GM18873 (cell line): ENCODE measurements around the gene NEURL4.

Source experiments
- ATAC-seq: cut with Tn5 transposase; IDR thresholded peaks from one replicate; pipeline ENCODE4 v1.9.1; 2021; ENCODE audit warnings: mild to moderate bottlenecking, moderate library complexity, moderate number of reproducible peaks; ENCODE audit not compliant: unreplicated experiment, low FRiP score

Gene NEURL4

DNA sequence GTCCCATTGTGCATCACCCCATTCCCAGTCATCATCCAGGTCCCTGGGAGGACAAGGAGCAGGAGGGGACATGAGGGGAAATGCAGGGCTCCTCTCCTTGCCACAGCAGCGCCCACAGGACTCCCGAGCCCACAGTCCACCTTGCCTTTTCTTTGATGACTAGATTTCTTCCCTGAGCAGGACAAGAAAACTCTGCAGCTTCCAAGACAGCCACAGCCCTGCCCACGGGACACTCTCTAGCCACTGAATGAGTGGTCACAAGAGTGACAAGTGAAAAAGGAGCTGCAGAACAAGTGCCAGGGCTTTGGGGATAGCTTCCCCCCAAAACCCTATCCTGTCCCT lies 4.7 kb downstream of the NEURL4 start:
- no peak for ATAC-seq

DNA sequence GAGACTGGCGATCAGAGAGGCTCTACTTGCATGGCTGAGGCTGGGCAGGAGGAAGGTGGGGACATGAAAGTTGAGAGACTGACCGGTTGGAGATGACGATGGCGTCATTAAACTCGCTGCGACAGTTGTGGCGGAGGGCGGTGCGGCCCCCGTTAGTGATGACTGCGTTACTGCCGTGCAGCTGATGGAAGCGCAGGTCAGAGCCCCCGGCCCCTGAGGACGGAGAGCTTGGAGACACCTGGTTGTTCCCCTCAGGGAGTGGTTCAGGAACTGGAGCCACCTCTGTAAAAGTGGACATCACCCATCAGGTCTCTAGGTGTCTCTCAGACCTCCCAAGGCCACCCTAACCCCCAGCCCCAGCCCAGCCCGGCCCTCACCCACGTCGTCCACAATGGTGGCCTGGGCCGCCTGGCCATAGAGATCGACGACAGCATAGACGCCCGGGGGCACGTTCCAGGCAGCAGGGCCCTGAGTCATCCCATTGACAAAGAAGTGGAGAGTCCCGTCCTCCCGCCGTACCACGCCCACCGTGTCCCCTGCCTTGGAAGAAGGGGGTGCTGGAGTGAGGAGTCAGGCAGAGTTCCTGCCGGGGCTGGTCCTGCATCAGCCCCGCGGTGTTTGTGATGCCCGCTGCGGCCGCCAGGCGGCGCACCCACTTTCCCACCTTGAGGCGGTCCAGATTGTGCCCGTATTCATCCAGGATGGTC lies 5.3 kb downstream of the NEURL4 start:
- ATAC-seq, result no peak

DNA sequence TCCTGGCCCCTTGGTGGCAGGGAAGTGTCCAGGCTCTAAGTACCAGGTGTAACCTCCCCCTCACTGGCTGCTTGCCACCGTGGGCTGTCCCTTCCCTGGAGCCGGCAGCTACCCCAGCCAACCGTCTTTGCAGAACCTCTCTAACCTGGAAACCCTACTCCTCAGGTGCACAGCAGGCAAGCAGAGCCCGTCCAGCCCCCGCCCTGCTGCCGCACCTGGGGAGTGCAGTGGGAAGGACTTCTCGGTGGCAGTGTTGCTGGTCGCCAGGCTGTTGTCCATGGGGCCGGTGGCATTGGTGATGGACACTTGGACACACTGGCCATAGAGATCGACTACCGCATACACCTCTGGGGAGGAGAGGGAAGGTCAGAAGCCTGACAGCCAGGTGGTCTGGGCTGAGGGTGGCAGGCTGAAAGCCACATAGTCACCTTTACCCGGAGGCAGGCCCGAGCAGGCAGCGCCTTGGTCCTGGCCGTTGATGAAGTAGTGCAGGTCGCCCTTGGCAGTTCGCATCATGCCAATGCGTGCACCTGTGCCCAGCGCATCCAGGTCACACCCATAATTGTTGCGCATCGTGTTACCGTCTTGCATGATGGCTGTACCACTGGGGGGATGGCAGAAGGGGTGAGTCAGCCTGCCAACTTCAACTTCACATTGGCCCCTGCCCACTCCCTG lies 6.5 kb downstream of the NEURL4 start:
- no peak for ATAC-seq

DNA sequence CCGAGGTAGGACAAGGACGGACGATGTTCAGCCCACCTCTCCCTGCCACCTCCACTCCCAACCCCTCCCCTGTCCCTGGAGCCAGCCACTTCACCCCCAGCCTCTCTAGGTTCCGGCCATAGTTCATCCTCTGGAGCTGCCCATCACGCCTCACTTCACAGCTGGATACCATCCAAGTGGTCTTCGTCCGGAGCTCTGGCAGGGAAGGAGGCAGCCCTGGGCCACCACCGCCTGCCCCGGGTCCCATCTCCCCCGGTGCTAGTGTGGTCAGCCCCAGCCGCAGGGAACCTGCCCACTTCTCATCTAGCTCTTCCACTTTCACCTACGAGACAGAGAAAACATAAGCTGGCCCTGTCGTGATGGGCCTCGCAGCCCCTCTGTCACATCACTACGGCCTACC lies 7.7 kb downstream of the NEURL4 start:
- ATAC-seq, result no peak

DNA sequence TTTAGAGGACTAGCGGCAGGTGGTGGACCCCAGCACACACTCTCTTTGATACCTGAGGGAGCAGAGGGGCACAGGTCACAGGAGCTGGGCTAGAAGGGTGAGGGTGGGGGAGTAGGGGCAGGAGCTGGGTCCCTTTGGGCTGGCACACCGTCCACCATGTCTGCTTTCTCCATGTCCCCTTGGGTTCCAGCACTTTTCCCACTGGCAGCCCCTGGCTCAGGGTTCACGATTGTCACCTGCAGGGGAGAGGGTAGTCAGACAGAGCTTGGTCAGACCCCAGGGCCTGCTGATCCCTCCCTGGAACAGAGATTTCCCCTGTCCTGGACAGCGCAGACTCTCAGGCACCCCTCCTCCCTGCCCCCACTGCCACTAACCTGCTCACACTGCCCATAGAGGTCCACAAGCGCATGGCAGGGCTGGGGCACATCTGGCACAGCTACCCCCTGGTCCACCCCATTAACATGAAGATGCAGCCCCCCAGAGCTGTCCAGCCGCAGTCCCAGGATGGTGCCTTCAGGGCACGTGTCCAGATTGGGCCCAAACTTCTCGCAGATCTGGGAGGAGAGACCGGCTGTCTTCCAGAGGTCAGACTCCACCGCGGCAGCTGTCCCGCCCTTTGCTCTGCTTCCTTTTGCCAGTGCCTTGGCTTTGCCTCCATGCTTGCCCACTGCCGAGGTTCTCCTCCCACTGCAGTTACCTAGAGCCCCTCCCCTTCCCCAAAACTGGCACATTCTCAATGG lies 10.8 kb downstream of the NEURL4 start:
- ATAC-seq, result no peak

DNA sequence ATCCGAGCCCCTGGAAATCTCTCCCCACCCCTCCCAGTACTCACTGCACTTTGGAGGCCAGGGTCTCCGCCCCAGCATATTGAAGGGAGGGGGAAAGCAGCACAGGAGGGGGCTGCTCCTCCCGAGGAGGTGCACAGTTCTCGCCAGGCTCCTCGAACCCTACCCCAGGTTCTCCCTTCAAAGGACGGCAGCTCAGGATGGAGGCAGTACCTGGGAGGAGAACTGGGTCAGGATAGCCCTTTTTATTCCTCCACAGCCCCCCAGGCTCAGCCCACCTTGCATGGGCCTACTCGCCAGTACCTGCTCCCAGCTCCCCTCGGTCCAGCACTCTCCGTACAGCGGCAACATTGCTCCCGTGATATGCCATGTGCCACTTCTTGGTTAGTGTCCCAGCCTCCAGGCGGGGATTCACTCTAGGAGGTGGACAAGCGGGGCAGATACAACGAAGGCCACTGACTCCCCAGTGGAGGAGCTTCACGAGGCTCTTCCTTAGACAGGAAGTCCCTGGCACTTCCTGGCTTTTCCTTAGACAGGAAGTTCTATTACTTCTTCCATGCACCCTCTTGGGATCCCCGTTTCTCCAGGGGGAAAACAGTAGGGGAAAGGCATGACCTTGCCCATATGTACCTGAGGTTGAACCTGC lies 11.9 kb downstream of the NEURL4 start:
- ATAC-seq, result no peak

DNA sequence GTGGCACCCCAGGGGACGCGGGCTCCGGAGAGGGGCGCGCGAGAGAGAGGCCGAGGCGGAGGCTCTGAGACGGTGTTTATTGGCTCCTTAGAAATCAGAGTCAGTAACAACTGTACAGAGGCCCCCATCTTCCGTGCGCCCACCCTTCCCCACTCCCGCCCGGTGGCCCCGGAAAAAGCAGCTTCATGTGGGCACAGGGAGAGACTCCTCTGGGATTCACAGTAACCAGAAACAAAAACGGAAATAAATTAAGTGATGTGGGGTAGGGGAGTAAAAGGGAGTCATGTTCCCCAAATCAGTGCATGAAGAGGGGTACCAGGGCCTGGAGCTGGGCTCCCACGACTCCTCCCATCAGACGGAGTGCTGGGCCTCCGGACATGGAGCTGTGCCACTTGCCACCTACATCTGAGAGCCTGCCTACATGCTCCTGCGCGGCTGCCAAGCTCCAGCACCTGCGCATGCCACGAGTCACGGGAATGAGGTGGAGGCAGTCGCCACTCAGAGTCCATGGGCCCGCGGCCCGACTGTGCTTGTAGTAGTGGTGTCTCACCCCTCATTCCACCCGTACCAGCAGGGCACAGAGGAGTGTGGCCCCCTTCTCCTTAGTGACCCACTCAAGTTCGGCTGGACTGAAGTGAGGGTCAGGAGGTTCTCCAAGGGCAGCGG lies 13.4 kb downstream of the NEURL4 start:
- ATAC-seq, result peak; percentile 5

DNA sequence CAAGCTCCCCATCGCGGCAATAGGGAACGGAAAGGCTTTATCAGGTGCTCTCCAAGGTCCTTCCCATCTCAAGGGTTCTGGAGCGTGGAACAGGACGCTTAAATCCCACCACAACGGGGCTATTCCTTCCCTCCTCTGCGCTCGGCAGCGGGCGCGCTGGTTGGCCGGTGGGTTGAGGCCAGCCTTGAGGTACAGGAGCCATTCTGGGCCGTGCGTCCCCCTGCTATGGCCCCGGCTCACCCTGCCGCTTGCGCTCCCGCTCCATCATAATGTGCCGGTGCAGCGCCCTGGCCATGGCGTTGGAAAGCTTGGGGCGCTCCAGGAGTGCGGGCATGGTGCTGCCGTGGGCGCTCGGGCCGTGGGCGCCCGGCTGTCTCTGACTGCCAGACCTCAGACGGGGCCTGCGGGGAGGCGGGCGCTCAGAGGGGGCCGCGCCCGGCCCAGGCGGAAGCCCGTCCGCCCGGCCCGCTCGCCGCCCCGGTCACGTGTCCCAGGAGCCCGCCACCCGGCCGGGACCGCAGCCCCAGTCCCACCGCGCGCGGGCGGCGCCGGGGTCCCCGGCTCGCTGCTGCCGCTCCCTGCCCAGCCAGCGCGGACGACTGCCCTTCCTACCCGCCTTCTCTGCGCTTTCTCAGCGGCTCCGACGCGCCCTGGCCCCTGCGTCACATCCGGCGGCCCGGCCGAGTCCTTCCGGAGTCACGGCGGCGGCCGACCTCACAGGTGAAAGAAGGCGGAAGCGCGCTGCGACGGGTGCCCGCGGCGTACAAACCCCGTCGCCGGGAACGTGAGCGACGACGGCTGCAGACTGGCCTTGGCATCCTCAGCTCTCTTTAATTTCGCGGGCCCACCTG lies 14.2 kb downstream of the NEURL4 start, which contains the start of gene GPS2:
TSS of gene GPS2 (minus strand) at position 642 of the 851 bp plus-strand sequence. CDS start at position 334, 308 bp downstream.
- ATAC-seq, result peak; percentile 41

DNA sequence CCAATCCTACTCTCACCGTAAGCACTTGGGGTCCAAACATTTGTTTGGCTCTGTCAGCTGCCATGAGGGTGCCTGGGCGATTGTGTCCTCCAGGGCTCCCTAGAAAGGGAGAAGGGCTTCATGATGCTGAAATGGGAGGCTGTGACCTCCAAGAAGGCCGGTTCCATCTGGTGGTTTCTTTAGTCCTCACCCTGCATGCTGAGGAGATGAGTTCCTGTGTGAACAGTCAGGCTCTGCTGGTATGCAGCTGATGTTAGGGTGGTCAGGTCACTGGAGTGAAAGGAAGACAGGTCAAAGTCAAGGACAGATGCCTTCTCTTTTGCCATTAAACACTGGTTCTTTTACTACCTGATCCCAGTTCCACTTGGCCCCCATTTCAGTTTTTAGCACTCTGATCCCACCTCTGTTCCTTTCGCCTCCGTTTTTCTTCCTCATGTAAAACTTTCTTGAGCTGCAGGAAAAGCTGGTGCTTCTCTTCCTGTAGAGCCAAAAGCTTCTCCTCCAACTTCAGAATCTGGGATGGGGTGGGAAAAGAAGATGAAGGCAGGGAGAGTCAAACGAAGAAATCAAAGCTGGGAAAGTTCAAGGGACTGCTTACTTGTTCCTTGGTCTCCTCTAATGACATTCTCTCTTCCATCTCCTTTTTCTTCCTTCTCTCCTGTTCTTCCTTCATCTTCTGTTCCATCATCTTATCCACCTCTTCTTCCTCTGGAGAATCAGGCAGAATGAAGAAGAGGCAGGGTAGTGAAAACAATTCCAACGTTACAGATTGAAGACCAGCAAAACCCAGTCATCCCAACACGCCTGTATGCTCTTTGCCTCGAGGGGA lies 15.0 kb downstream of the NEURL4 start:
- ATAC-seq, result no peak

DNA sequence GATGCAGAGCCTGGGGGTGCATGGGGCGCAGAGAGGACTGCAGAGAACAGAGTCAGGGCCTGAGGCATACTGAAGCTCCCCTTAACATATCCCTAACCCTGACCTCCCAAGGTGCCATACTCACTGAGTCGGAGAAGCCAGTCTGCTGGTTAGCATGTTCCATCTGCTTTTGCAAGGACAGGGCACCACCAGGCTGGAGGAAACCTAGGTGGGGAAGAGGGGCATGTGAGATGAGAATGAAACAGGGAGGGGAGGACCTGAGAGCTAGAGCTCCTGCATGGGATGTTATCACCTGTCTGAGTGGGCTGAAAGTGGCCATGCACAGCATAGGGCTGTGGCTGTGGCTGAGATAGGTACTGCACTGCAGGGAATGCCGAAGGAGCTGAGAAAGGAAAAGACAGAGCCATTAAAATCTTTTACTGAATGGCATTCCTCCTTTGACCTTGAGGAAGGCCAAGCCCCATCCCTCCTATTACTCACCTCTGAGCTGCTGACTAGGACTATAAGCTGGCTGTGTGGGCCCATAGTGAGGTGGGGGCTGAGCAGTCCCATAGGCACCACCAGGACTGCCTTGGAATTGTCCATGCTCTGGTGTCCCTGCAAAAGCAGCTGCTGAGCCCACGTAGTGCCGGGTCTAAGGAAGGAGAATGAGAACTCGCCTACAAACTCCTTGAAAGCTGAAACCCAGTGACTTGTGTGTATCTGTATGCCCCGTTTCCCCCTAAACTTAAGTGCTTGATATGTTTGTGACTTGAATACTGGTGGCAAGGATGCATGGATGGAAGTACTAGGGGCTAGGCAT lies 15.8 kb downstream of the NEURL4 start:
- ATAC-seq, result no peak

DNA sequence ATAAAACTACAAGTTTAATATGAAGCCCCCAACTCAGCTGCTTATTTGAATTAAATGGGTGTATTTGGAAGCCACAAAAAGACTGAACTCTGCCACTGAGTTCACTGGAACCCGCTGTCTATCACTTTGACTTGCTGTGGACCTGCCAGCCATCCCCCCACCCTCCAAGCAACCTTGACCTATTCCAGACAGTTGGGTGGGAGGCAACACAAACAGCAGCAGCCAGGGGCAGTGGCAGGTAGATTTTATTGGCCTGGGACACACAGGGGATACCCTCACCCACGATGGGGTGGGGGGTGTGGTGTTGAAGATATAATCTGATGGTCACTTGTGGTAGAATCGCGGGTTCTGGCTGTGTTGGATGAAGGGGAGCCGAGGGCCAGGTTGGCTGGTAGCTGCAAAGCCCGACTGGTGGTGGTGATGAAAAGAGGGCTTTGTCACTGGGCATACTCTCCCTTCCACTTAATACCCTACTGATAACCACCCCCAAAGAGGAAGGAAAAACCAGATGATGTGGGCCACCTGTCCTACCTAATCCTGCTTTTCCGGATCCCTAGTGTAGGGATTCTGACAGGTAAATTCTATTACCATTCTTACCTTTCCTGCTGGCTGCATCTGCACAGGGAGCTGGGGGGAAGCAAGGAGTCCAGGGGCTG lies 16.6 kb downstream of the NEURL4 start:
- no peak for ATAC-seq

DNA sequence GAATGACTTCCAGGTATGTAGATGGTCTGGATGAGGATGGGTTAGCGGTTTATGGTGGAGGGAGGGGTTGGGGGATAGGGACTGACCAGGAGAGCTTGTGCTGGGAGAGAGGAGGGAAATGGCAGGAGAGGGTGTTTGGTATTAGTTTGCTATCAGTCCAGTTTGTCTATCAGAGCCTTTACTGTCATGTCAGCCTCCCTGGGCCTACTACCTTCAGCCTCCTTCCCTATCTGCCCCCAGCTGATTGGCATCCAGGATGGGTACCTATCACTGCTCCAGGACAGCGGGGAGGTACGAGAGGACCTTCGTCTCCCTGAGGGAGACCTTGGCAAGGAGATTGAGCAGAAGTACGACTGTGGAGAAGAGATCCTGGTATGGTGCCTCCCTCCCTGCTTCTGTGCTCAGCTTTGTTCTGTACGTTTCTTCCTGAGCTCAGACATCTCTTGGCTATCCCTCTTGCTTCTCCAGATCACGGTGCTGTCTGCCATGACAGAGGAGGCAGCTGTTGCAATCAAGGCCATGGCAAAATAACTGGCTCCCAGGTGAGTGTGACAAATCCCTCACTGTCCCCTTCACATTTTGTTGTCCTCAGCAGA lies 17.9 kb downstream of the NEURL4 start:
- no peak for ATAC-seq

DNA sequence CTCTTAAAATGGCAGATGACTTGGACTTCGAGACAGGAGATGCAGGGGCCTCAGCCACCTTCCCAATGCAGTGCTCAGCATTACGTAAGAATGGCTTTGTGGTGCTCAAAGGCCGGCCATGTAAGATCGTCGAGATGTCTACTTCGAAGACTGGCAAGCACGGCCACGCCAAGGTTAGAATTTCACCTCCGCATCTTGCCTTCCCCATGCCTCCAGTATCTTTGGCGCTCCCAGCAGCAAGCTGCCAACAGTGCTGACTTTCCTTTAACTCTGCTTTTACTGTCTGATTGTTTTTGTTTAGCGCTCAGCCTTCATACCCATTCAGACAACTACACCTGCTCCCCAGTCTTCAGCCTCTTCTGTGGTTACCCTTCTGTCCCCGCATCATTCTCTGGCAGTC lies 19.5 kb downstream of the NEURL4 start:
- ATAC-seq, result no peak

DNA sequence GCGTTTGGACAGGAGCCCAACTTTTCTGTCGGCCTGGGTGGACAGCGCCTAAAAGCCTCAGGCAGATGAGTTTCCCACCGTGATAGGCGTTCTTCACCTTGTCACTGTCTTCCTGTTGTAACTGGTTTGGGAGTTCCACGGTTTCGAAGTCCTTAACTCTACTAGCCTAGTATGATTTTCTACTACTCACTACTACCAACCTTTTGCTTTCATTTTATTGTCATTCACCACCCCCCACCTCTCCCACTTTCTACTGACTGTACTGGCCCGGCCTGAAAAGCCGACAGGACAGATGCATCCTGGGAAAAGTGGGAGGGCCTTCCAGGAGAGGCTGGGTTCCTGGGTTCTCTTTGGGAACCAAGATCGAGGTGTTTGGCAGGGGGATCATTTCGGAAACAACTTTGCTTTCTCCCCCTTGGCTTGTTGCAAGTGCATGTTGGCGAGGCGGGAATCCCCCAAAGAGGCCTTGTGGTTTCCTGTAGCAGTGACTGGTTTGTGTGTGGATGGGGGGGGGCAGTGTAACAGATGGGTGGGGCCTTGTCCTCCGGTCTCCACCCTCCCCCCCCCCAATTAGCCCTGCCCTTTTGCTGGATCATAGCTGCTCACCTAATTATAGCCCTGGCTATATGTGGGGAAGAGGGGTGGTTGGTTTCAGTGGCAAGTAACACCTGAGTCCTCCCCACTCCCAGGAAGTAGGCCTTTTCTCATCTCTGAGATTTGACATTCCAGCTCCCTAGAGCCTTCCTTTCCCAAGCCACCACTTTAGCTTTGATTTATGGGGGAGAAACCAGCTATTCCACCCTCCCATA lies 20.3 kb downstream of the NEURL4 start:
- no peak for ATAC-seq

DNA sequence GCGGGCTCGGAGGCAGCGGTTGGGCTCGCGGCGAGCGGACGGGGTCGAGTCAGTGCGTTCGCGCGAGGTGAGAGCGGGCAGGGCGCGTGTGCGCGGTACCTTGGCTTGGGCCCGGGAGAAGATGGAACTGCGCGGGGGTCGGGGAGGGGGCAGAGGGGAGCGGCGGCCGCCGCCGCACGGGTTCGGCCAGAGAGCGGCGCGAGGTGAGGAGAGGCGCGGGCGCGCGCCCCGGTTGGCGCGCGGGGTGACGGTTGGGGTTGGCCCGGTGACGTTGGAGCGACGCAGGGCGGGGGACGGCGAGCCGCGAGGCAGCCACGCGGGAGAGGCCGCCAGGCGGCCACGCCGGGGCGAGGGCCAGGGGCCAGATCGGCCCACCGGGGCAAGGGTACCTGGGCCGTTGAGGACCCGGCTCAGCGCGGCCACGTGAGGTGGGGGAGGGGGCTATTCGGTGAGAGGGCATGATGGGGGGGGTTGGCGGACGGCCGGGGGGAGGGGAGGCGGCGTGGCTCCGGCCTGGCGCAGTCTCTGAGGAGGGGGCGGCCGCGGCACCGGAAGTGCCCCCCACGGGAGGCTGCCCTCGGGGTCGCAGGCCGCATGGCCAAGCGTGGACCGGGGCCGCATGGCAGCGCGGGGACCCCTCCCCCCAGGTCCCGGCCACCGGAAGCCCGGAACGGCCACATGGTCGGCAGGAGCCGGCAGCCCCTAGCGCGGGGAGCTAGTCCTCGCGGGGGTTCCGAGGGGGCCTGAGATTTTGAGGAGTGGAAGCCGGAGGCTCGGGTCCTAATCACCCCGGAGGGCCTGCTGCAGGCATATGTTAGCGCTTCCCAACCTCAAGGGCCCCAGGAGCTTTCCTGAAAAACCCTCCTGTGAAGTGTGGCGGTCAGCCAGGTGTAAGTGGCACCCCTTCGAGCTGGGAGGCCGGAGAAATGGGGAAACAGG lies 21.2 kb downstream of the NEURL4 start:
- no peak for ATAC-seq
